ENCODE measurements around the gene LPP.

DNA sequence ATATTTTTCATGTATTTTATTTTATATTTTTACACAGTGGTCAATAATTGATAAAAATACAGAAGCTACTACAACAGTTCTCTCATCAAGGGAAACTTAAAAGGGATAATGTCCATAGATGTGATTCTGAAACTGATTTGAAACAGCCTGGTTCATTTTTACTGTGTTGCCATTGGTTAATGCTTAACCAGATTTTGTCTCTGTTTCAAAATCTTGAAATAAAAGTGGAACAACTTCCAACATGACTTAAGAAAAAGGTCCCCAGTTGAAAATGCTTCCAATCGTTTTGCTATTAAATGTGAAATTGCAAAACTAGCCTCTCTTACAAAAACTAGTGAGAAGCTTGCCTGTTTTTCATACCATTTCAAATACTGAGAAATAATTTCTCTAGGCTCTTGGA lies 240.7 kb downstream of the LPP start:
- TF ChIP-seq, protein P1, sequence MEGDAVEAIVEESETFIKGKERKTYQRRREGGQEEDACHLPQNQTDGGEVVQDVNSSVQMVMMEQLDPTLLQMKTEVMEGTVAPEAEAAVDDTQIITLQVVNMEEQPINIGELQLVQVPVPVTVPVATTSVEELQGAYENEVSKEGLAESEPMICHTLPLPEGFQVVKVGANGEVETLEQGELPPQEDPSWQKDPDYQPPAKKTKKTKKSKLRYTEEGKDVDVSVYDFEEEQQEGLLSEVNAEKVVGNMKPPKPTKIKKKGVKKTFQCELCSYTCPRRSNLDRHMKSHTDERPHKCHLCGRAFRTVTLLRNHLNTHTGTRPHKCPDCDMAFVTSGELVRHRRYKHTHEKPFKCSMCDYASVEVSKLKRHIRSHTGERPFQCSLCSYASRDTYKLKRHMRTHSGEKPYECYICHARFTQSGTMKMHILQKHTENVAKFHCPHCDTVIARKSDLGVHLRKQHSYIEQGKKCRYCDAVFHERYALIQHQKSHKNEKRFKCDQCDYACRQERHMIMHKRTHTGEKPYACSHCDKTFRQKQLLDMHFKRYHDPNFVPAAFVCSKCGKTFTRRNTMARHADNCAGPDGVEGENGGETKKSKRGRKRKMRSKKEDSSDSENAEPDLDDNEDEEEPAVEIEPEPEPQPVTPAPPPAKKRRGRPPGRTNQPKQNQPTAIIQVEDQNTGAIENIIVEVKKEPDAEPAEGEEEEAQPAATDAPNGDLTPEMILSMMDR (IDR thresholded peaks at IDR 0.05; ENCODE audit: borderline replicate concordance, extremely low read depth, low read length, poor library complexity, severe bottlenecking): no peak
- no peak for TF ChIP-seq EZH2 (IDR thresholded peaks at IDR 0.05; ENCODE audit: borderline replicate concordance, low read depth, low read length, severe bottlenecking)

Data from DND-41 (cell line).